ENCODE measurements around the gene SPAG6.

DNA sequence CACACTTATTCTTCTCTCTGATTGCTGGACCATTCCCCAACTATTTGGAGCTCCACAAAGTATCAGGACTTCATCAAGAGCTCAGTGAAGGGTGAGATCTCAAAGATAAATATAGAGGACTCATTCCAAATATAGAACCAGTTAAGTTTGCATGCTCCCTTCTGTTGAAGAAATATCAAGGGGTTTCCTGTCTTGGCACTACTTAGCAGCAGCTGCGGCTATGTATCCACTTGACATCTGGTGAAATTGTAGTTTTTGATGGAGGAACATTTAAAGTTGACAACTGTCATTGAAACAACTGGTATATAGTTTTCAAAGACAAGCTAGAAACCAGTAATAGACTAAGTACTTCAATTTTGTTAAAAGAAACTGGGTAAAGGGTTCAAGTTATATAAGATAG lies 1.0 kb upstream of the SPAG6 start:
- TF ChIP-seq, protein P1, sequence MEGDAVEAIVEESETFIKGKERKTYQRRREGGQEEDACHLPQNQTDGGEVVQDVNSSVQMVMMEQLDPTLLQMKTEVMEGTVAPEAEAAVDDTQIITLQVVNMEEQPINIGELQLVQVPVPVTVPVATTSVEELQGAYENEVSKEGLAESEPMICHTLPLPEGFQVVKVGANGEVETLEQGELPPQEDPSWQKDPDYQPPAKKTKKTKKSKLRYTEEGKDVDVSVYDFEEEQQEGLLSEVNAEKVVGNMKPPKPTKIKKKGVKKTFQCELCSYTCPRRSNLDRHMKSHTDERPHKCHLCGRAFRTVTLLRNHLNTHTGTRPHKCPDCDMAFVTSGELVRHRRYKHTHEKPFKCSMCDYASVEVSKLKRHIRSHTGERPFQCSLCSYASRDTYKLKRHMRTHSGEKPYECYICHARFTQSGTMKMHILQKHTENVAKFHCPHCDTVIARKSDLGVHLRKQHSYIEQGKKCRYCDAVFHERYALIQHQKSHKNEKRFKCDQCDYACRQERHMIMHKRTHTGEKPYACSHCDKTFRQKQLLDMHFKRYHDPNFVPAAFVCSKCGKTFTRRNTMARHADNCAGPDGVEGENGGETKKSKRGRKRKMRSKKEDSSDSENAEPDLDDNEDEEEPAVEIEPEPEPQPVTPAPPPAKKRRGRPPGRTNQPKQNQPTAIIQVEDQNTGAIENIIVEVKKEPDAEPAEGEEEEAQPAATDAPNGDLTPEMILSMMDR (conservative IDR thresholded peaks at IDR 0.05) = no peak
- no peak for TF ChIP-seq EZH2 (IDR thresholded peaks at IDR 0.05; ENCODE audit: low read depth)
